ENCODE results near the gene CD52.
"Not testable (repeated sequence)": the region's sequence is repeated elsewhere in the genome, so short reads cannot be mapped to it uniquely, and the experiment has no call there.

CD52 gene

DNA sequence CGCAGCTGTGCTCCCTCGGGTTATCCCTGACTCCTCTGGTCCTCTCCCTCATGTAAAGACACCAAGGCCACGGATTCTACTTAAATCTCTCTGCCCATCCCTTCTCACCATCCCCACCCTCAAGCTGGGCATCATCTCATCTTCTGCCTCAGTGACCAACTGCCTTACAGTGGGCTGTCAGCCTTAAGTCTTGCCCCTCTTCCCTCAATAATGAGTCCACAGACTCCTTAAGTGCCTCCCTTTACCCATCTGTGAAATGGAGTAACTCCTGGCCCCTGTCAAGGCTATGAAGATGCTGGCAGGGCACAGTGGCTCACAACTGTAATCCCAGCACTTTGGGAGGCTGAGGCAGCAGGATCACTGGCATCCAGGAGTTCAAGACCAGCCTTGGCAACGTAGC is 25.8 kb upstream of the CD52 start:
- H3K27ac ChIP-seq, result peak overlapping the region; percentile 56; the same call in 1 of the 2 replicates
- no peak for DNase-seq (ENCODE audit: low spot score)
- ChIA-PET POLR2A (ENCODE audit: low non-redundant PET) (no interaction called here), CTCF (no interaction called here)
- TF ChIP-seq, protein P1, sequence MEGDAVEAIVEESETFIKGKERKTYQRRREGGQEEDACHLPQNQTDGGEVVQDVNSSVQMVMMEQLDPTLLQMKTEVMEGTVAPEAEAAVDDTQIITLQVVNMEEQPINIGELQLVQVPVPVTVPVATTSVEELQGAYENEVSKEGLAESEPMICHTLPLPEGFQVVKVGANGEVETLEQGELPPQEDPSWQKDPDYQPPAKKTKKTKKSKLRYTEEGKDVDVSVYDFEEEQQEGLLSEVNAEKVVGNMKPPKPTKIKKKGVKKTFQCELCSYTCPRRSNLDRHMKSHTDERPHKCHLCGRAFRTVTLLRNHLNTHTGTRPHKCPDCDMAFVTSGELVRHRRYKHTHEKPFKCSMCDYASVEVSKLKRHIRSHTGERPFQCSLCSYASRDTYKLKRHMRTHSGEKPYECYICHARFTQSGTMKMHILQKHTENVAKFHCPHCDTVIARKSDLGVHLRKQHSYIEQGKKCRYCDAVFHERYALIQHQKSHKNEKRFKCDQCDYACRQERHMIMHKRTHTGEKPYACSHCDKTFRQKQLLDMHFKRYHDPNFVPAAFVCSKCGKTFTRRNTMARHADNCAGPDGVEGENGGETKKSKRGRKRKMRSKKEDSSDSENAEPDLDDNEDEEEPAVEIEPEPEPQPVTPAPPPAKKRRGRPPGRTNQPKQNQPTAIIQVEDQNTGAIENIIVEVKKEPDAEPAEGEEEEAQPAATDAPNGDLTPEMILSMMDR (conservative IDR thresholded peaks at IDR 0.05; ENCODE audit: low read depth), result no peak

DNA sequence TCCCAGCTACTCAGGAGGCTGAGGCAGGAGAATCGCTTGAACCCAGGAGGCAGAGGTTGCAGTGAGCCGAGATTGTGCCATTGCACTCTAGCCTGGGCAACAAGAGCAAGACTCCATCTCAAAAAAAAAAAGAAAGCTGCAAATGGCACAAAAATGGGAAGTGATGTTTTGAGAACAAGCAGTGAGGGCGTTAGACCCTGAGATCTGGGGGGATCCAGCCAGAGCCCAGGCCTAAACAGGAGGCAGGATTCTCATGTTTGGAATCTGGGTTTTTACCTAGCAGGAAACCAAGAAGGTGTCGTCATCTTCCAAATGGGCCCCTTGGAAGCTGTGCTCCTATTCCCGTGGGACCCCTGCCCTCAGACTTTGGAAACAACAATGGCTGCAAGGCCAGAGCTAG is 25.0 kb upstream of the CD52 start:
- H3K27ac ChIP-seq; POLR2A ChIA-PET (ENCODE audit: low non-redundant PET); CTCF ChIA-PET; DNase-seq (ENCODE audit: low spot score): not testable (repeated sequence)

DNA sequence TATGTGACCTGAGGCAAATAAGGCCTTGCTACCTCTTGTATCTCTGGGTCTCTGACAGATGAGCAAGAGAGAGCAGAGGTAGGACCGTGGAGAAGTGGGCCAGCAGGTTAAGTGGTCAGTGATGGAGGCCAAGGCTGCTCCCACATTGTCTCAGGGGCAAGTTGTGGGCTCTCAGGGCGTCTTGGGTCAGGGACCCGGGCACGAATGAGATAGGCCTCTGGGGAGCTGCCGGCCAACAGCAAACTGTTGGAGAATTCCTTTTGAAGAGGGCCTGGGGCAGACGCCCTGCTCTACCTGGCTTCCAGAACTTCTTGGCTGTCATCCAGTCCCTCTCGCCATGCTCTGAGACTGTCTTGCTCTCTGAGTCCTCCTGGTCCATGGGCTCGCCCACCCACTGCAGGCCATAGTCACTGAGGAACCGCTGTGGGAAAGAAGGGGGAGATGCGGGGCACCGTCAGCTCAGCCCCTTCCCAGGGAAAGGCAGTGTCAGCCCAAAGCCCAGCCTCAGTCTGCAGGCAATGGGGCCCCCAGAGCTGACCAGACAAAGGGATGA is 23.8 kb upstream of the CD52 start:
- TF ChIP-seq, protein P1 (conservative IDR thresholded peaks at IDR 0.05; ENCODE audit: low read depth), result no peak
- DNase-seq (ENCODE audit: low spot score), result no peak
- H3K27ac ChIP-seq, result peak overlapping the region; percentile 13
- ChIA-PET POLR2A (ENCODE audit: low non-redundant PET) (no interaction called here), CTCF (interaction anchor here (0.6 kb wide), 1 partner anchor 1777 kb away, joined by 3 read pairs; no protein-coding TSS in a partner anchor)

DNA sequence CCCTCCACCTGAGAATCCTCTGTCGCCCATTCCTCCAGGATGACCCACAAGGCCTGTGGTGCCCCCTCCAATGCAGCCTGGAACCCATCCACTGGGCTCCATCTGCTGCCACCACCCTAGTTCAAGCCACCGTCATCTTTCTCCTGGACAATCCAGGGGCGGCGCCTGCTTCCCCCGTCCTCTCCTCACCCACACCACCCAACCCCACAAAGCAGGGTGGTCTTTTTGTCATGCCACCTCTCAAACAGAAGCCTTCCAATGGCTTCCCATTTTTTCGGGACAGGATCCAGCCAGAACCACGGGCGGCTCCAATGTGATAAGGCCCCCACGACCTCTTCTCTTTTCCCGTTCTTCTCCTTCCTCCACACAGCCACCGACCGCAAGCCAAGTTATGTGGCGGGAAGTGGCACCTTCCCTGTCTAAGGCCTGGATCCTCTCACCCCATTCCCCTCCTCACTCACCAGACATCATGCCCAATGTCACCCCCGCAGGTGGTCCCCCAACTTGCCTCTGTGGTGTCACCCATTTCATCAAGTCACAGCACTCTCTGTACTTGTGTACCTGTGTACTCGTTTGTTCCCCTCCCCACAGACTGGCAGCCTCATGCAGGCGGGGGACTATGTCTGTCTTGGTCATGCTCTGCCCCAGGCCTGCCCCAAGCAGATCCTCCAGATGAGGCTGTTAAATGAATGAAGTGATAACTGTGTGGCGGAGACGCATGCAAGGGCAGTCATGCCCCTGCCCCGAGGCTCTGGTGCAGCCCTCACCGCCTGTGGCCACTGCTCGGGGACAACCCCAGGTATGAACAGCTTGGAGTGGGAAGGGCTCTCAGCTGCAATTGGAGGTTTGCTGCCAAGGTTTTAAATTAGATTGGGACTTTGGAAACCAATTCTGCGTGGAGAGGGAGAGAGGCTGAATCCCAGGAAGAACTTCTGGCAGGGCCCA is 22.3 kb upstream of the CD52 start:
- CTCF ChIA-PET, result interaction anchor here (2.2 to 2.3 kb wide), 2 partner anchors 9 to 26 kb away, joined by 9 to 10 read pairs; no protein-coding TSS in a partner anchor

DNA sequence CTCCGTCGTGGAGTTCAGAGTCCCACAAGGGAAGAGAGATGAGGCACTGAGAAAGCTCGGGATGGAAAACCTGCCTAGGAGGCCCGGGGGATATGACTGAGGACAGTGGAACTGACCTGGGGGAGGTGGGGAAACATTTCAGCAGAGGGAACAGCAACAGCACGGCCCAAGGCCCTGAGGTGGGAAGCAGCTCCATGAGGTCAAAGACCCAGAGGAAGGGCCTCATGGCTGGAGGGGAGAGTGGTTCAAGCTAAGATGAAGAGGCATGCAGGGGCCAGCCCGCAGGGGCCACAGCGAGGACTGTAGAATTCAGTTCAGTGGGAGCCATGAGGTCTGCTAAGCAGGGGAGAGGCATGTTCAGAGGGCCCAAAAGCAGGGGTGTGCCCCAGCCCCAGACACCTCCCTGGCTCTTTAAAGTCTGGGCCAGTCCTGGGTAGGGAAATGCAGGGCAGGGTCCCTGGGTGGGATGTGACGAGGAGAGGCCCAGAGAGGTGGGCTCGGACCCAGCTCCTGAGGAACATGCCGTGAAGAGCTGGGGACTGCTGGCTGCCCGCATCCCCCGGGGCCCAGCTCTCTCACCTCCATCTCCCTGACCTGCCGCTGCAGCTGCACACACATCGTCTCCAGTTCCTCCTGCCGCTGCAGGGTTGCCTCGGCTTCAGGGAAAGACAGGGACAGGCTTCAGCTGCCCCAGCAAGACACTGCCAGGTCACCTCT is 21.3 kb upstream of the CD52 start:
- ChIA-PET POLR2A (ENCODE audit: low non-redundant PET) (no interaction called here), CTCF (interaction anchor here (0.7 to 2.3 kb wide), 3 partner anchors 10 to 133 kb away, joined by 4 to 10 read pairs (median 9); no protein-coding TSS in a partner anchor)
- no peak for DNase-seq (ENCODE audit: low spot score)
- H3K27ac ChIP-seq, result peak overlapping the region; percentile 18; the same call in 1 of the 2 replicates
- TF ChIP-seq, protein P1 (conservative IDR thresholded peaks at IDR 0.05; ENCODE audit: low read depth), result no peak

More for the DNA sequence above, 22.3 kb upstream of the CD52 start:
- DNase-seq (ENCODE audit: low spot score), result no peak
- TF ChIP-seq, protein P1 (conservative IDR thresholded peaks at IDR 0.05; ENCODE audit: low read depth), result no peak
- POLR2A ChIA-PET (ENCODE audit: low non-redundant PET), result no interaction called here
- H3K27ac ChIP-seq, result peak overlapping the region; percentile 18; the same call in 1 of the 2 replicates

DNA sequence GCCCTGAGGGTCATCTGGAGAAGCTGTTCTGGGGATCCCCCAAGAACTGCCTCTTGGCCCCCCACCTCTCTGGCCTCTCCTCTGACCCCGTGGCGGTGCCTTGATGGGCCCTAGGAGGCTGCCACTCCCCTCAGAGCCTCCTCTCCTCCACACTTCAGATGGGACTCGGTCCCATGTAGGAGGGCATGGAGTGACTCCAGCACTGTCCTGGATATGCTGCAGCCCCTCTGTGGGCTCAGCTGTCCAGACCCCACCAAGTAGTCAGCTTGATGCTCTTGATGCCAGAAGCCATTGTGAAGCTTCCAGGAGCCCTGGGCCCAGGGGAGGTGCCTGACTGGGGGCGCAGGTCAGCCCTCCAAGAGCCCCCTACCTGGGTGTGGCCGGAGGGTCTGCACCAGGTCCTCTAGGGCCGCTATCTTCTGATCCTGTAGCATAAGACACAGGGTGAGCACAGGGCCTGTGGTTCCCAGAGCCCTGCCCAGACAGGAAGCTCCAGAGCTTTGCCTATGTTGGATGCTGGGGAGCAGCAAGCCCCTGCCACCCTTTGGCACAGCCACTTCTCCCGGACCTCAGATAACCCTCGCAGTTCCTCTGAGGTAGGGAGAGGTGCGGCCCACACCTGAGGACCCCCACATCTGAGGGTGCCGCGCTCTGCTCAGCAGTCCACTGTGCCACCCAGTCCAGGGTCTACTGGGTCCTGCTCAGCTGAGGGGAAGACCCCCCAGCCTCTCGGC is 20.5 kb upstream of the CD52 start:
- DNase-seq (ENCODE audit: low spot score), result no peak
- TF ChIP-seq, protein P1 (conservative IDR thresholded peaks at IDR 0.05; ENCODE audit: low read depth), result no peak
- peak overlapping the region; percentile 67 for H3K27ac ChIP-seq
- CTCF ChIA-PET, result interaction anchor here (0.7 to 2.3 kb wide), 3 partner anchors 11 to 134 kb away, joined by 4 to 10 read pairs (median 9); no protein-coding TSS in a partner anchor
- POLR2A ChIA-PET (ENCODE audit: low non-redundant PET), result no interaction called here

All from RWPE1 (cell line).